GM20000 (cell line): ENCODE measurements around the gene PIGX.

ENCODE experiments used
- DNase-seq: peaks from one replicate; pipeline ENCODE4 v3.0.0; 2012; ENCODE audit warnings: low spot score
- TF ChIP-seq, protein P1 (sequence below): IDR thresholded peaks from 2 replicates; pipeline ENCODE4 v1.5.1; 2012; ENCODE audit warnings: mild to moderate bottlenecking, control low read depth; ENCODE audit errors: extremely low read depth, missing control alignments

Gene PIGX

DNA sequence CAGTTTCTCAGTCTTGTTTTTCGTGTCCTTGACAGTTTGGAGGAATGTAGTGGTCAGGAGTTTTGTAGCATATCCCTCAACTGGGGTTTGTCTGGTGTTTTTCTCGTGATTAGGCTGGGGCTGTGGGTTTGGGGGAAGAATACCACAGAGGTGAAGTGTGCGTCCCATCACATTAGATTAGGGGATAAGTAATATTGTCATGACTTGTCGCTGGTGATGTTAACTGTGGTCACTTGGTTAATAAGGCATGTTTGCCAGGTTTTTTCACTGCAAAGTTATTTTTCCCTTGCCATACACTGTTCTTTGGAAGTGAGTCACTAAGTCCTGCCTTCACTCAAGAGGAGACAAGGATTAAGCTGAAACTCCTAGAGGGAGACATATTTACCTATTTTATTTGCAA lies 66.6 kb downstream of the PIGX start:
- TF ChIP-seq, protein P1, sequence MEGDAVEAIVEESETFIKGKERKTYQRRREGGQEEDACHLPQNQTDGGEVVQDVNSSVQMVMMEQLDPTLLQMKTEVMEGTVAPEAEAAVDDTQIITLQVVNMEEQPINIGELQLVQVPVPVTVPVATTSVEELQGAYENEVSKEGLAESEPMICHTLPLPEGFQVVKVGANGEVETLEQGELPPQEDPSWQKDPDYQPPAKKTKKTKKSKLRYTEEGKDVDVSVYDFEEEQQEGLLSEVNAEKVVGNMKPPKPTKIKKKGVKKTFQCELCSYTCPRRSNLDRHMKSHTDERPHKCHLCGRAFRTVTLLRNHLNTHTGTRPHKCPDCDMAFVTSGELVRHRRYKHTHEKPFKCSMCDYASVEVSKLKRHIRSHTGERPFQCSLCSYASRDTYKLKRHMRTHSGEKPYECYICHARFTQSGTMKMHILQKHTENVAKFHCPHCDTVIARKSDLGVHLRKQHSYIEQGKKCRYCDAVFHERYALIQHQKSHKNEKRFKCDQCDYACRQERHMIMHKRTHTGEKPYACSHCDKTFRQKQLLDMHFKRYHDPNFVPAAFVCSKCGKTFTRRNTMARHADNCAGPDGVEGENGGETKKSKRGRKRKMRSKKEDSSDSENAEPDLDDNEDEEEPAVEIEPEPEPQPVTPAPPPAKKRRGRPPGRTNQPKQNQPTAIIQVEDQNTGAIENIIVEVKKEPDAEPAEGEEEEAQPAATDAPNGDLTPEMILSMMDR: no peak
- no peak for DNase-seq

DNA sequence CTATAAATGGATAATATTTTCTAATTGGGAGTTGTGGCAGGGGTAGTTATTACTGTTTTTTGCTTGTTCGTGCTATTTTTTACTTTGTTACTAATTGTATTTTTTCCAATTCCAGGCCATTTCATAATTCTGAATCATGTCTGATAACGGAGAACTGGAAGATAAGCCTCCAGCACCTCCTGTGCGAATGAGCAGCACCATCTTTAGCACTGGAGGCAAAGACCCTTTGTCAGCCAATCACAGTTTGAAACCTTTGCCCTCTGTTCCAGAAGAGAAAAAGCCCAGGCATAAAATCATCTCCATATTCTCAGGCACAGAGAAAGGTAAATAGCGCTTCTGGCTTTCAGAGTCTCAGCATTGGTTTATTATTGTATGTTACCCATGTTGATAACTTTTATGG lies 70.3 kb downstream of the PIGX start:
- TF ChIP-seq, protein P1: no peak
- no peak for DNase-seq
